Cardiac fibroblast (primary cell): ENCODE data around the gene ORMDL1.

Source experiments
- DNase-seq, 2 donors: peaks; one replicate each; pipeline versions ENCODE4 v3.0.0 to v3.0.0-alpha.2; 2010; ENCODE audit warnings: low read depth in 2 of 2
- H3K4me3 ChIP-seq, 2 donors: replicated peaks in 1 of 2; 1 replicate in 1 of 2; 2 replicates in 1 of 2; pipeline ENCODE4 v1.5.1; 2011; ENCODE audit warnings: low read depth in 2 of 2, low read length in 2 of 2, mild to moderate bottlenecking in 2 of 2, moderate library complexity in 1 of 2
- CTCF ChIP-seq: IDR thresholded peaks from one replicate; pipeline ENCODE4 v1.5.1; 2011; ENCODE audit warnings: low read depth, mild to moderate bottlenecking, low read length, inconsistent platforms

Gene ORMDL1, protein sequence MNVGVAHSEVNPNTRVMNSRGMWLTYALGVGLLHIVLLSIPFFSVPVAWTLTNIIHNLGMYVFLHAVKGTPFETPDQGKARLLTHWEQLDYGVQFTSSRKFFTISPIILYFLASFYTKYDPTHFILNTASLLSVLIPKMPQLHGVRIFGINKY

DNA sequence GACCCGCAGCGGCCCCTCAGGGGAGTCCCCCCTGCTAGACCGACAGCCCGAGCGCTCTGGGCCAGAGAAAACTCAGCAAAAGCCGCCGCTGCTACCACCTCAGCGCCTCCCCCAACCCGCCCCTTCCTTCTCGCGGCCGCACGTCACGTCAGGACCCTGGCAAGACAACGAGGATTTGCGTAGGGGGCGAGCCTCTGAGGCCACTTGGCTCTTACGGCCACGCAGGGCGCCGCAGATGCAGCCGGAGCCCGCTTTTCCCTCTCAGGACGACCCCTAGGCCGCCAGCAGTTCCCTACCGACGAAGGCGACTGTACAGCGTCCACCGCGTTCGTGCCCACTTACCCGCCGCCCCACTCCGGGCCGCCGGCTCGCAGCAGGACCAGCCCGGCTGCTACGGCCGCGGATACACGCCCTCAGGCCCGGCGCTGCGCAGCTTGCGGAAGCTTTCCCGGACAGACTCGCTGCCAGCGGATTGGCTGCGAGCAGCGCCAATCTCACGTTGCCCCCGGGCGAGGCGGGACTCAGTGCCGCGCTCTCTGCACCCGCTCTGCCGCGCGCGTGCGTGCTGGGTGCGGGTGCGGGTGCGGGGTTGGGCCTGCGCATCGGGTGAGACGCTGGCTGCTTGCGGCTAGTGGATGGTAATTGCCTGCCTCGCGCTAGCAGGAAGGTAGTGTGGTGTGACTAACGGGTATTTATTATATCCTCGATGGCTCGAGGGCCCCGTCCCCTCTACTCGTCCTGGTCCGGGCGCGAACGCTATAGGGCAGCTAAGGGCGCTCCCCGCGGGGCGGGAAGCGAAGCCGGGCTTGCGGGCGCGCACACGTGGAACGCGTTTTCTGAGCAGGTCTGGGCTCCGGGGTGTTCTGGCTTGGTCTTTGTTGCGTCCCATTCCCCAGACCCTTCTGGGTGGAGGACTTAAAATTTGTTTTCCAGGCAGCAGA is at the start of gene ORMDL1, which contains the start of gene PMS1:
ORMDL1 (minus strand) TSS at position 413 of the 941 bp plus-strand sequence. CDS start 1,744 bp downstream, outside the sequence.
PMS1 (plus strand) TSS at position 524 of the 941 bp plus-strand sequence. CDS start 7,360 bp downstream, outside the sequence.
- no peak for TF ChIP-seq CTCF
- peak; percentile 96 to 97 for DNase-seq
- H3K4me3 ChIP-seq, result peak within 1 kb of the TSS; percentile 64 to 87

DNA sequence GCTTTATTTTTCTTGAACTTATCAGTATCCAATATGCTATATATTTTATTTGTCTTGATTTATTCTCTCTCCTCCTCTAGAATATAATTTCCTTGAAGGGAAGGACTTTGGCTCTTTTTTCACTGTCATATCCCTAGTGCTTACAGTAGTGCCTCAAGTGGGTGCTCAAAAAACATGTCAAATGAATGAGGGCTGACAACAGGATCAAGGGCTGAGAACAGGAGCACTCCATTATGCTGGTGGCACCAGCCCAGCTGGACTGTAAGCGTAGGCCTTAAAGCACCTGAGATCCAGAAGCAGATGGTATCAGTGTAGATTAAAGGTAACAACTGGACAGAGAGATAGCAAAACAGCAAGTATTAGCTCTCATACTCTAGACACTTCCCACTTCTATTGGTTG is 46.4 kb upstream of the ORMDL1 start:
- H3K4me3 ChIP-seq, result no peak overlapping the region
- no peak for TF ChIP-seq CTCF
- no peak for DNase-seq

DNA sequence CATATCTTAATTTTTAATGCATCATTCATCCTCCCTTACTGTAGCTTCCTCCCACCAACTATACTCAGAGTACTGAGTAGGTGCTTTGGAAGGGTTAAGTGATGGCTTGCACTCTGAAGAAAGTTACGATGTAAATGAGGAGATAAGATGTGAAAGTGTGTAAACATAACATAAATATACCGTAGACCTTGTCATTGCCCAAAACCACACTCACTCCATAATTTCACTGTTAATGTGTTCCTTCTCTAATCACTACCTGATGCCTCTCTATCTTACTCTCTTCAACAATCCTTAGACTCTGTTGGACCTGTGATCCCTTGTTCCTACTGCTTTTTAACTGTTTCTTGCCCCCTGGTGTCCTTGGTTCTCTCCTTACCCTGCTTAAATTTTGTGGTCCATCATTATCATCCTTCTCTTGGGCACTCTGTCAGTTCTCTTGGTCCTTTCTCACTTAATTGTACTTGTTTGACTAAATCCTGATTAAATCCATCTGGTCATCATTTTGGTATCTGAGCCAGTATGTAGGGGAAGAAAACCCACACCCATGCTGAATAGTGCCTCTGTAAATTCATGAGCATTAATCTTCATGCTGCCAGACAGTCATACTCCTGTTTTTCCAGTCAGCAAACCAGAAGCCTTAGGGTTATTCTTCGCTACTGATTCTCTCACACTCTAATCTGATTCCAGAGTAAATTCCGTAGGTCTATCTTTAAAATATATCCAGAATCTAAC is 45.1 kb upstream of the ORMDL1 start:
- no peak for TF ChIP-seq CTCF
- no peak for DNase-seq
- no peak overlapping the region for H3K4me3 ChIP-seq

DNA sequence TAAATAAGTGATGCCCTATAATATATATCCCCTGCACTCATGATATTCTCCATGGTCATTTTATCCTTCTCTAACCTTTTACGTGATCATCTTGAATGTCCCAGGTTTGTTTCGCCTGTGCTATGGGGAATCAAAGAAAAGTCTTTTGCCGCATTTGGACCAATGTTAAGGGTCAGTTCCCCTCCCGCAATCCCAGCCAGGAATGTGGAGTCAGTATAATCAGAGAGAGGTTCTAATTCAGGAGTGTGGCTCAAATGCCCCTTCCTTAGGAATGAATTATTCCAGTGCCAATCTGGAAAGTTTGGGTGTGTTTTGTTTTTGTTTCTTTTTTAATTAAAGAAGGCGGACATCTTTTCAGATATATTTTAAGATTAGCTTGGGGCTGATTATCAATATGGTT is 41.9 kb upstream of the ORMDL1 start:
- no peak overlapping the region for H3K4me3 ChIP-seq
- TF ChIP-seq CTCF, result no peak
- DNase-seq, result no peak

DNA sequence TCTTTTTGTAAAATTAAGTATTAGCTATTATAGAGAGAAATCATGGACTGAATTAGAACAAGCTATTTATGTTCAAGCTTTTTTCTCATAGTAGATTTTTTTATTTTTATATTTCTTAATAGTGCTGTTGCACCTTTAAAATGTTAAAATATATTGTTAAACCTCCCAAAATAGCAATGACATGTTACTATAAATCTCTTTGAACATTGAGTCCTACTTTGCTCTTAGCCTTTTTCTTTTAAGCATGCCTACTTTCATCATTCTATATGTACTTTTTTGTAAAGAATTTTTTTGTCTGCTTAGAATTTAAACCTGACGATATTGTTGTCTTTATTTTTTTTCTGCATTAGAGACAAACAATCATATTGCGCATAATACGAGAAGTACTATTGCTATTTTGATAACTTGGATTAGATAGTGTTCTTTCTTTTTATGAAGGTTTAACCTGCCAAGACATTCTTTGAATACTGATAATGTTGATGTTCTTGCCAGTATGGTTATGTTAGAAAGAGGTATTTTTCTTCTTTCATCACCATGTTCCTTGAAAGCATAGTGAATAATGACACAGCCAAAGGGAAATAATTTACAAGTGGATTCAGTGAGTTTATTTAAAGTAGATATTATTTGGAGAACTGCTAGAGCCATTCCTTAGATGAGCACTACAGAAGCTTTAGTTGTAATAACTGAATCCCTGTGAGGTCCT is 40.7 kb upstream of the ORMDL1 start:
- no peak for TF ChIP-seq CTCF
- no peak overlapping the region for H3K4me3 ChIP-seq
- peak; percentile 19 for DNase-seq
